PC-9 (cell line): ENCODE results near the gene MTCH2. TPM values are rescaled to one million over a fixed set of nuclear protein-coding genes. Genes with fewer than 3 reads are reported as not detected.
A peak's percentile ranks its signal among the peaks of the same experiment; 100 is the strongest.

ENCODE experiments used
- Bru-seq: library from RNA; stranded (reverse); fragments of 400-500 nt; gene quantifications from one replicate; lab custom pipeline; 2021; lab: Mats Ljungman, UMichigan
- BruChase-seq, 2 experiments: library from RNA; stranded (reverse); fragments of 400-500 nt; gene quantifications; one replicate each; lab custom pipeline; 2021; lab: Mats Ljungman, UMichigan
- BruUV-seq: library from RNA; stranded (reverse); fragments of 400-500 nt; replicated peaks from 2 replicates; lab custom pipeline; 2021; lab: Mats Ljungman, UMichigan
- CTCF ChIA-PET: fragments of 300-600 bp; sonication (Branson Sonifier 250); formaldehyde crosslinking; loops from one replicate; lab custom pipeline; 2022; ENCODE audit warnings: antibody characterized with exemption; lab: Charles Lee
- POLR2A ChIA-PET: fragments of 300-600 bp; sonication (Branson Sonifier 250); formaldehyde crosslinking; loops from one replicate; lab custom pipeline; 2022; ENCODE audit warnings: antibody characterized with exemption; ENCODE audit not compliant: unreplicated experiment; lab: Charles Lee
- DNase-seq, 2 experiments: peaks; one replicate each; pipeline versions ENCODE4 v3.0.0 to v3.0.0-alpha.2; 2015 to 2022; ENCODE audit warnings: mixed read lengths in 1 of 2
- H2AFZ ChIP-seq: fragments of 200-600 bp; sonication (generic); 2 replicates; pipeline ENCODE4 v1.8.1; 2017; ENCODE audit warnings: antibody characterized with exemption
- H3F3A ChIP-seq: fragments of 200-600 bp; sonication (generic); 2 replicates; pipeline ENCODE4 v1.8.1; 2017; ENCODE audit warnings: antibody characterized with exemption, mild to moderate bottlenecking, low read depth; ENCODE audit not compliant: insufficient read depth
- H3K27ac ChIP-seq: fragments of 200-600 bp; sonication (generic); 2 replicates; pipeline ENCODE4 v1.6.1; 2016; ENCODE audit warnings: mixed run types
- H3K27me3 ChIP-seq: fragments of 200-600 bp; sonication (generic); 2 replicates; pipeline ENCODE4 v1.6.1; 2016; ENCODE audit warnings: low read depth, mixed run types; ENCODE audit not compliant: insufficient read depth
- H3K36me3 ChIP-seq: fragments of 200-600 bp; sonication (generic); 2 replicates; pipeline ENCODE4 v1.6.1; 2016; ENCODE audit warnings: low read depth, mixed run types
- H3K4me1 ChIP-seq: fragments of 200-600 bp; sonication (generic); replicated peaks from 2 replicates; pipeline ENCODE4 v1.6.1; 2016; ENCODE audit warnings: mixed run types; ENCODE audit not compliant: insufficient read depth
- H3K4me2 ChIP-seq: fragments of 200-600 bp; sonication (generic); 2 replicates; pipeline ENCODE4 v1.6.1; 2017; ENCODE audit warnings: mixed run types
- H3K4me3 ChIP-seq: fragments of 200-600 bp; sonication (generic); 2 replicates; pipeline ENCODE4 v1.6.1; 2016; ENCODE audit warnings: mixed run types
- H3K79me2 ChIP-seq: fragments of 200-600 bp; sonication (generic); 2 replicates; pipeline ENCODE4 v1.6.1; 2017; ENCODE audit warnings: low read depth, mixed run types
- H3K9me2 ChIP-seq: fragments of 200-600 bp; sonication (generic); 2 replicates; pipeline ENCODE4 v1.8.1; 2017; ENCODE audit warnings: mild to moderate bottlenecking; ENCODE audit not compliant: insufficient read depth
- H3K9me3 ChIP-seq: fragments of 200-600 bp; sonication (generic); 2 replicates; pipeline ENCODE4 v1.8.1; 2016; ENCODE audit warnings: low read depth; ENCODE audit not compliant: insufficient read depth
- H4K20me1 ChIP-seq: fragments of 200-600 bp; sonication (generic); 2 replicates; pipeline ENCODE4 v1.8.1; 2017; ENCODE audit not compliant: insufficient read depth
- EZH2 ChIP-seq: fragments of 200-600 bp; sonication (generic); IDR thresholded peaks from 2 replicates; pipeline ENCODE4 v1.8.0; 2017; ENCODE audit warnings: antibody characterized with exemption, low read depth
- intact Hi-C: fragments of 100-400 bp; cut with micrococcal nuclease; formaldehyde crosslinking; loops from one replicate; pipeline ENCODE4 v1.10.0; 2022; ENCODE audit not compliant: unreplicated experiment
- long read RNA-seq: library from polyadenylated mRNA; stranded (forward); transcript quantifications from one replicate; pipeline ENCODE4 v2.0.0, GENCODE V29; 2022
- total RNA-seq: library from RNA; stranded (reverse); gene quantifications from 2 replicates; pipeline ENCODE4 v1.2.3, GENCODE V29; 2021
- TF ChIP-seq, protein P1 (sequence below): fragments of 200-600 bp; sonication (generic); conservative IDR thresholded peaks from 2 replicates; pipeline ENCODE4 v1.6.1; 2017; ENCODE audit warnings: mixed run types, antibody characterized with exemption, mild to moderate bottlenecking, moderate library complexity

The MTCH2 gene
- total RNA-seq (147 and 167 TPM in 2 replicates), Bru-seq, nascent RNA (percentile 82 among the genes with signal in this experiment), BruChase-seq, experiment 1, labeled RNA remaining after a 2-hour chase (percentile 83 among the genes with signal in this experiment), BruChase-seq, experiment 2, labeled RNA remaining after a 6-hour chase (percentile 83 among the genes with signal in this experiment)
- long read RNA-seq, transcript MTCH2-201 (13 exons, 2,587 nt): major isoform, 235 of 298 reads
- long read RNA-seq, partial matches to known transcripts: 4 of 298 reads
- long read RNA-seq, other reads (novel, unspliced or antisense): 59 of 298 reads

DNA sequence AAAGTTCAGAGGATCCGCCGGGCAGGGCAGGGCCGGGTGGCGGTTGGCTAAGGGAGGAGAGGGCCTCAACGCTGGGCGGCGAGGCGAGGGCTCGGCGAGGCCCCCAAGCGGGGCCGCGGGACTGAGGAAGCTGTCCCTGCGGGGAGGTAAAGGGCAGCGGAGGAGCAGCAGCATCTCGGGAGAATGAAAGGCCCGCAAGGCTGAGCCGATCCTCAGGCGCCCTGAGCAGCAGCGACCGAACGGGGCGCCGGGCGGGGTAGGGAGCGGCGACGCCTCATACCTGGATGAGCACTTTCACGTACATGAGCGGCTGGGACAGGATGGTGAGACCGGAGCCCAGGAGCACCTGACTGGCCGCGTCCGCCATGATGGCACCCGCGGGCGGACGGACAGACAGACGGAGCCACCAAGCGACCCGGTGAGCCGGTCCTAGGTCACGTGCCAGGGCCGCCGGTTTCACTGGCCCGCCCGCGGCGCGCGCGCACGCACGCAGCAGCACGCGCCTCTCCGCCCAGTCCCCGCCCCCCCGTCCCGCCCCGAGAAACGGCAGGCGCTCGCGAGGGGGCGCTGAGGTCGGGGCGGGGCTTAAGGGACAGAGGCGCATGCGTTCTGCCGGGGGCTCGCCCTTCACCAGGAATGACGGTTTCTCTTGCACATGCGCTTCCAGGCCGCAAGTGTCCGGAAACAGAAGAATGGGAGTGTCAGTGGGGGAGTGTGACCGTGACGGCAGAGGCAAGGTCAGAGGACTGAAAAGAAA, at the start of gene MTCH2:
Gene MTCH2, minus strand, starts transcription at position 461 of the 757 bp plus-strand sequence. Its CDS starts 94 bp downstream, at position 367.
- peak within 1 kb of the TSS; percentile 74 for H3K27ac ChIP-seq
- peaks cover 4% of the 10 kb centered on the region; the same call in 1 of the 2 replicates for H3F3A ChIP-seq
- no peaks in the 10 kb centered on the region for H4K20me1 ChIP-seq
- no peak for TF ChIP-seq EZH2
- TF ChIP-seq, protein P1, sequence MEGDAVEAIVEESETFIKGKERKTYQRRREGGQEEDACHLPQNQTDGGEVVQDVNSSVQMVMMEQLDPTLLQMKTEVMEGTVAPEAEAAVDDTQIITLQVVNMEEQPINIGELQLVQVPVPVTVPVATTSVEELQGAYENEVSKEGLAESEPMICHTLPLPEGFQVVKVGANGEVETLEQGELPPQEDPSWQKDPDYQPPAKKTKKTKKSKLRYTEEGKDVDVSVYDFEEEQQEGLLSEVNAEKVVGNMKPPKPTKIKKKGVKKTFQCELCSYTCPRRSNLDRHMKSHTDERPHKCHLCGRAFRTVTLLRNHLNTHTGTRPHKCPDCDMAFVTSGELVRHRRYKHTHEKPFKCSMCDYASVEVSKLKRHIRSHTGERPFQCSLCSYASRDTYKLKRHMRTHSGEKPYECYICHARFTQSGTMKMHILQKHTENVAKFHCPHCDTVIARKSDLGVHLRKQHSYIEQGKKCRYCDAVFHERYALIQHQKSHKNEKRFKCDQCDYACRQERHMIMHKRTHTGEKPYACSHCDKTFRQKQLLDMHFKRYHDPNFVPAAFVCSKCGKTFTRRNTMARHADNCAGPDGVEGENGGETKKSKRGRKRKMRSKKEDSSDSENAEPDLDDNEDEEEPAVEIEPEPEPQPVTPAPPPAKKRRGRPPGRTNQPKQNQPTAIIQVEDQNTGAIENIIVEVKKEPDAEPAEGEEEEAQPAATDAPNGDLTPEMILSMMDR: peak; percentile 18; the same call in 1 of the 2 replicates
- H3K4me3 ChIP-seq: peak within 1 kb of the TSS; percentile 94
- no peaks in the 10 kb centered on the region for H3K27me3 ChIP-seq
- H3K79me2 ChIP-seq: peaks cover 32% of the 10 kb centered on the region
- H3K36me3 ChIP-seq: peaks cover 9% of the 10 kb centered on the region; the same call in 1 of the 2 replicates
- H3K4me2 ChIP-seq: peak within 1 kb of the TSS; percentile 89
- H3K9me3 ChIP-seq: no peaks in the 10 kb centered on the region
- DNase-seq: peak; percentile 86 to 98
- H3K4me1 ChIP-seq: peaks cover 9% of the 10 kb centered on the region
- CTCF ChIA-PET: no interaction called here
- H2AFZ ChIP-seq: peak within 1 kb of the TSS; percentile 94
- intact Hi-C loops: loop anchor here (1.0 to 2.0 kb wide), 3 partner anchors 73 to 411 kb away; partner anchors contain the start of genes AGBL2 and FNBP4
- BruUV-seq: no TSS peak
- POLR2A ChIA-PET: interaction anchor here (0.6 kb wide), 1 partner anchor 133 kb away, joined by 4 read pairs; no protein-coding TSS in a partner anchor
- no peaks in the 10 kb centered on the region for H3K9me2 ChIP-seq

DNA sequence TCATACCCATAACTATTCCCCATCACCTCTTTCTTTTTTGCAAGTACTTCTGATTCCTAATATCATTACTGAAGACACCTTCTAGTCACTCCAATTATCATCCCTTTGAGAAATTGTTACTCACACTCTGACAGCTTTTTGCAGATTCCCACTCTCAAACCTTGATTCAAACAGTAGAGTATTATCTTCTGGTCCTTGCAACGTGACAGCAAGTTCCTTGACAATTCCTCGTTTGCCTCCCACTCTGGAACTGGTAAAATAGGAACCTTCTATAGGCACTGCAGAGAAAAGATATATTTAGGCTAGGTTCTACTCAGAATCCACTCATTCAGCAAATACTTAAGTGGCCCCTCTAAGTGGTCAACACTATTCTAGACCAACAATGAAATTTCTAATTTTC, 49.6 kb upstream of the MTCH2 start:
- Histone ChIP-seq H3K27ac (no peak overlapping the region), H4K20me1 (no peaks in the 10 kb centered on the region), H3K79me2 (no peaks in the 10 kb centered on the region), H3K9me3 (no peaks in the 10 kb centered on the region), H3K27me3 (no peaks in the 10 kb centered on the region), H3K4me2 (no peak overlapping the region), H3K36me3 (no peaks in the 10 kb centered on the region), H3K9me2 (no peaks in the 10 kb centered on the region), H2AFZ (no peak overlapping the region), H3K4me1 (no peaks in the 10 kb centered on the region), H3K4me3 (no peak overlapping the region), H3F3A (no peaks in the 10 kb centered on the region)
- intact Hi-C loops: no loop called here
- CTCF ChIA-PET: interaction anchor here (0.6 kb wide), 1 partner anchor 27 kb away, joined by 4 read pairs; no protein-coding TSS in a partner anchor
- POLR2A ChIA-PET: no interaction called here
- BruUV-seq: no TSS peak
- no peak for DNase-seq
- TF ChIP-seq, protein P1: no peak
- no peak for TF ChIP-seq EZH2

GRCh38 chr11:47689480-47689879, 47.1 kb upstream of the MTCH2 start:
- ChIA-PET CTCF (no interaction called here), POLR2A (no interaction called here)
- H2AFZ ChIP-seq: no peak overlapping the region

More at GRCh38 chr11:47689480-47689879, 47.1 kb upstream of the MTCH2 start:
- no peaks in the 10 kb centered on the region for H3K36me3 ChIP-seq
- no peaks in the 10 kb centered on the region for H3K79me2 ChIP-seq
- TF ChIP-seq EZH2: no peak
- TF ChIP-seq, protein P1: no peak
- H3K4me2 ChIP-seq: no peak overlapping the region
- no peak overlapping the region for H3K27ac ChIP-seq
- no peaks in the 10 kb centered on the region for H3F3A ChIP-seq
- no peaks in the 10 kb centered on the region for H4K20me1 ChIP-seq
- H3K4me1 ChIP-seq: no peaks in the 10 kb centered on the region
- H3K9me3 ChIP-seq: no peaks in the 10 kb centered on the region
- no peaks in the 10 kb centered on the region for H3K9me2 ChIP-seq
- no peaks in the 10 kb centered on the region for H3K27me3 ChIP-seq
- BruUV-seq: no TSS peak
- no peak overlapping the region for H3K4me3 ChIP-seq
- no peak for DNase-seq
- intact Hi-C loops: no loop called here
